GM12864 (cell line): Measurements from ENCODE around the gene AGER.

ENCODE experiments used
- DNase-seq: peaks from one replicate; pipeline ENCODE4 v3.0.0-alpha.2; 2011; ENCODE audit warnings: low read depth
- H3K4me3 ChIP-seq: 2 replicates; pipeline ENCODE4 v1.5.1; 2011; ENCODE audit warnings: mild to moderate bottlenecking, low read depth, low read length, control low read depth
- TF ChIP-seq, protein P1 (sequence below): IDR thresholded peaks from 2 replicates; pipeline ENCODE4 v1.5.1; 2011; ENCODE audit warnings: low read depth, mild to moderate bottlenecking, moderate library complexity, low read length, control low read depth, inconsistent platforms; ENCODE audit errors: missing control alignments

AGER gene

DNA sequence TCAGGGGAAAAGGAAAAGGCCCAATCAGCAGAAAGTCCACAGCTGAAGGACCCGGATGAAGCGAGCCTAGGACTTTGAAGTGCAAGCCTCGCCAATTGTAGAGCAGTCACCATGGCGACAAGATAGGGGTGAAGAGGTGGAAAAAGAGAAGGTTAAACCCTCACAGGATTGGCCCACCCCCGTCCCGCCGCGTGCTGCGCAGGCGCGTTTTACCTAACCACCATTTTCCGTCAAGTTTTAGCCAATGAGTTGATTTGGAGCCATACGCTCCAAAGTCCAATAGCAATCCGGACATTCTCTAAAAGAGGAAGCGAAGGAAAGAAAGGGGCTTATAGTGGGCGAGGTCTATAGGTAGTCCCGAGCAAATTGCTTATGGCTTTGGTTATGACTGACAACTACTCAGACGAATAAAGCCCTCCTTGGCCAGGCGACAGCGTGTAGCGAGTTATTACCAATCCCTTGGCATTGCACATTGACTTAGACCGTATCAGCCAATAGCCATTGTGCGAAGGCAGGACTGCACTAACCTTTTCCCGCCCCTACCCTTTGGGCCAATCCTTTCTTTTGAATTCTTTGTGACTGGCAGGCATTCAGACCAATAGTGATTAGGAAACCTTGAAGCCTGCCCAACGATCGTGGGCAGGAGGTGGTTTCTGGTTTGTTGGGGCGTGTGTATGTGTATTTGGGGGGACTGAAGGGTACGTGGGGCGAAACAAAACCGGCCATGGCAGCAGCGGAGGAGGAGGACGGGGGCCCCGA lies 6.1 kb downstream of the AGER start, which contains the start of gene RNF5:
RNF5 (plus strand) TSS at position 618 of the 759 bp plus-strand sequence; CDS start at position 725, 107 bp downstream.
- H3K4me3 ChIP-seq, result peak within 1 kb of the TSS; percentile 83

DNA sequence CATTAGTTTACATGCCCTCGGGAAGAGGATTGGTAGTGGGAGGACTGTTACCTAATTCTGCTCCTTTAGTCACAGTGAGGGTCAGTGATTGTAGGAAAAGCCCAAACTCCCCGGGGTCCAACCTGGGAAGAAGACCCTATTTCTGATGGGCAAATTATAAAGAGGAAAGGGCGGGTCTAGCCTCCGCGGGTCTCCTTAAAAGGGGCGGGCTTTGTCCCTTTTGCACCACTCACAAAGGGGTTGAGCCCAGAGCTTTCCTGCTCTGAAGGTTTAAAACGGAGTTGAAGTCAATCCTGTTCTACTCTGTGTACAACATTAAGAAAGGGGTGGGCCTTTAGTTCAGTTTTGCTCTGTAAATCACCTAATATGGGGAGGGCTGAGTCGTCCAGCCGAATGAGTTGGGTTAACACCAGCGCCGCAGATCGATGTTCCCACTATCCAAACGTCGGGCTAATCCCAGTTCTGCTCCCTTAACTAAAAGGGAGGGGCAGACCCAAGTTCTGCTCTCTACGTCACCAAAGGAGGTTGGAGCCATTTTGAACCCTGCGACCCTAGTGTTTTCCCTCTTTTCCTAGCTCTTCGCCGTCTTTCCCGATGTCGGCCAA lies 6.8 kb downstream of the AGER start:
- no peak for DNase-seq
- TF ChIP-seq, protein P1, sequence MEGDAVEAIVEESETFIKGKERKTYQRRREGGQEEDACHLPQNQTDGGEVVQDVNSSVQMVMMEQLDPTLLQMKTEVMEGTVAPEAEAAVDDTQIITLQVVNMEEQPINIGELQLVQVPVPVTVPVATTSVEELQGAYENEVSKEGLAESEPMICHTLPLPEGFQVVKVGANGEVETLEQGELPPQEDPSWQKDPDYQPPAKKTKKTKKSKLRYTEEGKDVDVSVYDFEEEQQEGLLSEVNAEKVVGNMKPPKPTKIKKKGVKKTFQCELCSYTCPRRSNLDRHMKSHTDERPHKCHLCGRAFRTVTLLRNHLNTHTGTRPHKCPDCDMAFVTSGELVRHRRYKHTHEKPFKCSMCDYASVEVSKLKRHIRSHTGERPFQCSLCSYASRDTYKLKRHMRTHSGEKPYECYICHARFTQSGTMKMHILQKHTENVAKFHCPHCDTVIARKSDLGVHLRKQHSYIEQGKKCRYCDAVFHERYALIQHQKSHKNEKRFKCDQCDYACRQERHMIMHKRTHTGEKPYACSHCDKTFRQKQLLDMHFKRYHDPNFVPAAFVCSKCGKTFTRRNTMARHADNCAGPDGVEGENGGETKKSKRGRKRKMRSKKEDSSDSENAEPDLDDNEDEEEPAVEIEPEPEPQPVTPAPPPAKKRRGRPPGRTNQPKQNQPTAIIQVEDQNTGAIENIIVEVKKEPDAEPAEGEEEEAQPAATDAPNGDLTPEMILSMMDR, result no peak
- peak overlapping the region; percentile 65 for H3K4me3 ChIP-seq

More for the DNA sequence above, 6.1 kb downstream of the AGER start, which contains the start of gene RNF5:
- DNase-seq, result peak; percentile 100
- TF ChIP-seq, protein P1, result no peak

DNA sequence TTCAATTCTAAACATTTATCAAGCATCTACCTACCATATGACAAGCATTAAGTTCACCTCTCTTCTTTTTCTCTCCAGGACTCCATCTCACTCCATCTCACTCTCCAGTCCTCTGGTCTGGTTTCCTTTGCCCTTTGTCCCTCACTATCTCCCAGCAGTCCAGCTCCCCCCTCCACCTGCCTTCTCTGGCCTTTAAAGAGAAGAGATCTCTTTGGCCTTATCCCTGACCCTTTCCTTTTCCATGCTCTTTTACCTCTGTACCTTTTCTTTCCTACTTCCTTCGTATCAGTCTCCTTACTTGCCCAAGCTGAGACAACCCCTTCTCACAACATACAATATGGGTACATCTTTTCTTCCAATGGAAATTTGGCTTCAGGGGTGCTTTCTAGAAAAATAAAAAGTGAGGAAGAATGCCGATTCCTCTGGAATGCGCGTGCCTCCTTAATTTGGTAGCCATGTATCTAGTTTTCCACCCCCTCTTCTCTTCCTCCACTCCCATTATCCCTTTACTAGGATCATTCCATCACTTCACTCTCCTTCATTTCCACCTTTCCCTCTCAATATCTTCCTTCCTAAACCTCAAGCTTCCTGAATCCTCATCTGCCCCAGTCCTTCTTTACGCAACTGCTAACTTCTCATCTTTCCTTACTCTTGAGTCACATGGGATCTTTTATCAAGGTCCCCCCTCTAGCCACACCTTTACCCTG lies 7.4 kb downstream of the AGER start:
- peak overlapping the region; percentile 65 for H3K4me3 ChIP-seq
- no peak for DNase-seq
- TF ChIP-seq, protein P1, result no peak

DNA sequence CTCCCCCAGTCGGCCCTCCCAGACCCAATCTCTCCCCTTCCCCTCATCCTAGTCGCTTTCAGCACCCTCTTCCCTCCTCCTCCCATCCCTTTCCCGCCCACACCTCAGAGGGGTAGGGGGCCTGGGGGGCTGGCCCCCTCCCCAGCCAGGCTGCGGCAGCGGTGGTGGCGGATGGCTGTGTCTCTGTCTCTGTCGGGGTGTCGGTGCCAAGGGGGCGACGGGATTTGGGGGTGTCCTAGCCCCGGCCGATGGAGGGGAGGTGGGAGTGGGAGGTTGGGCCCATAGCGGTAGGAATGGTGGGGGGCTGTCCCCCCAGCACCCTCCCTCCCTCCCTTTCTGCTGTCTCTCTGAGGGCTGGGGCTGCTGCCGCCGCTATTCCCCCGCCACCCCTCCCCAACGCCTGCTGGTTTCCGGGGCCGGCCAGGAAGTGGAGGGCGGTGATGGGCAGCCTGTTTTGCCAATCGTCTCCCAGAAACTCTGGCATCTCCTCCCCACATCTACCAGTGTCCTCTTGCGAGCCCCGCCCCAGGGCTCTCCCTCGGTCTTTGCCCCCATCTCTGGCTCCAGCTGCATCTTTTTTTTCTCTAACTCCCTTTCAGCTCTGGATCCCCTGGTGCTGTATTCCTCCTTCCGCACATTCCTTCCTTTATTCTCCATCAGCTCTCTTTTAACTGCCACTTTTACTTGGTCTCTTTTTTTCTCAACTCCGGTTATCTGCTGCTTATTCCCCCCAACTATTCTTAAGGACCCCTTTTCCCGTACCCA lies 8.2 kb downstream of the AGER start, which contains the start of gene AGPAT1:
AGPAT1 (minus strand) TSS at position 374 of the 765 bp plus-strand sequence. CDS start 4,588 bp downstream, outside the sequence.
- H3K4me3 ChIP-seq, result peak within 1 kb of the TSS; percentile 65
- peak; percentile 93 for DNase-seq
- TF ChIP-seq, protein P1, result no peak

DNA sequence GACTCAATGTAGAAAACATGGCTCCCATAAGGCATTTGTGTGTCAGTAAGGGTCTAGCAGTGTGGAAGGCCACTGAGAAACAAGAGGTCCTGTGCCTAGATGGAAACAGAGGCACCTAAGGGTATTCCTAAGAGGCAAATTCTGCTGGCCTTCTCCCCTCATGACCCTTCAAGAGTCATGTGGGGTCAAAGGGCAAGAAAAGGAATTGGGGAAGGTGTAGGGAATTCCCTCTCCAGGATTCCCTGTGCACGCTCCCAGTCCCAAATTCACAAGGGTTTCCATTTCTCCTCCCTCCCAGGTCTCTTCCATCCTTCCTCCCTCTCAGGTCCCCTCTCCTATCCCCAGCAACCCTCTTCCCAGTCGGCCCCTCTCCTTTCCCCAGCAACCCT lies 8.7 kb downstream of the AGER start:
- TF ChIP-seq, protein P1, result no peak
- DNase-seq, result no peak
- H3K4me3 ChIP-seq, result peak overlapping the region; percentile 65

DNA sequence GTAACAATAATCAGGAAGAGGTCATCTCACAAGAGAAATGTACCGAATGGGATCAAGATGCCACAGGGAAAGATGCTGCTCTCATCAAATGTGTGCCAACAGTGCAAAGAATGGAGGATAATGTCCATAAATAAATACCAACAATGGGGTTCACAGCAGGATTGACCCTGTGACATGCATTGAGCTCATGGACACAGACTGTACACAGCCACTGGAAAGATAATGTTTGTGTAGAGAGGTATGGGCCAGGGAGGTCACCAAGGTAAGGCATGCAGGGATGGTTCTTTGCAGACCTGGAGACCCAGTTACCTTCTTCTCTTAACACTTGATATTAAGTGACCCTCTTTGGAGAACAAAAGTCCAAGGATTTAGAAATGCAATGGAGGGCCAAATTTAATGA lies 9.6 kb downstream of the AGER start:
- TF ChIP-seq, protein P1, result no peak
- no peak for DNase-seq
- H3K4me3 ChIP-seq, result no peak overlapping the region
